Hepatocyte (in vitro differentiated cells): ENCODE data around the gene CEP68. TPM values are rescaled to one million over a fixed set of nuclear protein-coding genes. Genes with fewer than 3 reads are reported as not detected.
A peak's percentile ranks its signal among the peaks of the same experiment; 100 is the strongest.

Experiments
- DNase-seq: peaks from one replicate; pipeline ENCODE4 v3.0.0-alpha.2; 2016; ENCODE audit warnings: low spot score
- H2AFZ ChIP-seq: fragments of 200-600 bp; sonication (generic); 2 replicates; pipeline ENCODE4 v1.6.0; 2016; ENCODE audit warnings: antibody characterized with exemption, mild to moderate bottlenecking
- H3K27ac ChIP-seq: fragments of 200-600 bp; sonication (generic); 2 replicates; pipeline ENCODE4 v1.5.1; 2016; ENCODE audit warnings: mild to moderate bottlenecking
- H3K27me3 ChIP-seq: fragments of 200-600 bp; sonication (generic); 2 replicates; pipeline ENCODE4 v1.6.1; 2016
- H3K36me3 ChIP-seq: fragments of 200-600 bp; sonication (generic); replicated peaks from 2 replicates; pipeline ENCODE4 v1.5.1; 2016; ENCODE audit warnings: low read depth; ENCODE audit not compliant: insufficient read depth
- H3K4me1 ChIP-seq: fragments of 200-600 bp; sonication (generic); 2 replicates; pipeline ENCODE4 v1.5.1; 2016; ENCODE audit warnings: mild to moderate bottlenecking, moderate library complexity; ENCODE audit not compliant: insufficient read depth
- H3K4me2 ChIP-seq: fragments of 200-600 bp; sonication (generic); 2 replicates; pipeline ENCODE4 v1.6.0; 2016
- H3K4me3 ChIP-seq: fragments of 200-600 bp; sonication (generic); 2 replicates; pipeline ENCODE4 v1.5.1; 2016; ENCODE audit warnings: mild to moderate bottlenecking
- H3K79me2 ChIP-seq: fragments of 200-600 bp; sonication (generic); 2 replicates; pipeline ENCODE4 v1.6.0; 2017; ENCODE audit warnings: mild to moderate bottlenecking
- H3K9me2 ChIP-seq: fragments of 200-600 bp; sonication (generic); replicated peaks from 2 replicates; pipeline ENCODE4 v1.6.0; 2017; ENCODE audit warnings: mild to moderate bottlenecking; ENCODE audit not compliant: insufficient read depth
- H3K9me3 ChIP-seq: fragments of 200-600 bp; sonication (generic); 2 replicates; pipeline ENCODE4 v1.5.1; 2016; ENCODE audit warnings: low read depth, mild to moderate bottlenecking
- H4K20me1 ChIP-seq: fragments of 200-600 bp; sonication (generic); 2 replicates; pipeline ENCODE4 v1.6.0; 2016; ENCODE audit warnings: mild to moderate bottlenecking; ENCODE audit not compliant: insufficient read depth, poor library complexity, severe bottlenecking
- CTCF ChIP-seq: fragments of 200-600 bp; sonication (generic); IDR thresholded peaks from 2 replicates; pipeline ENCODE4 v1.5.1; 2016; ENCODE audit warnings: antibody characterized with exemption, mild to moderate bottlenecking; ENCODE audit not compliant: poor library complexity
- EZH2 ChIP-seq: fragments of 200-600 bp; sonication (generic); IDR thresholded peaks from 2 replicates; pipeline ENCODE4 v1.6.1; 2016; ENCODE audit warnings: antibody characterized with exemption, mild to moderate bottlenecking, borderline replicate concordance
- EZH2phosphoT487 ChIP-seq: fragments of 200-600 bp; sonication (generic); IDR thresholded peaks from one replicate; pipeline ENCODE4 v1.6.1; 2018; ENCODE audit warnings: antibody characterized with exemption, mild to moderate bottlenecking, low read depth, moderate library complexity; ENCODE audit not compliant: unreplicated experiment, severe bottlenecking
- WGBS: methylation state at CpG from one replicate; pipeline ENCODE4 v1.1.6; 2016; ENCODE audit warnings: low lambda C conversion rate; ENCODE audit errors: missing lambda C conversion rate; 5-methylcytosine and 5-hydroxymethylcytosine counted together
- polyA plus RNA-seq: library from polyadenylated mRNA; unstranded; fragments of >200 nt; fragmentation: Nextera tagmentation; extraction: Ambion mirVana; gene quantifications from 2 replicates; pipeline ENCODE4 v1.2.1, GENCODE V29; 2016
- total RNA-seq: library from RNA; depleted of rRNA; stranded (reverse); fragments of >200 nt; gene quantifications from 2 replicates; pipeline ENCODE4 v1.2.3, GENCODE V29; 2014

The CEP68 gene
- total and polyA plus RNA-seq, 2 experiments from 2014 or later: 8.2 to 9.4 TPM

- Histone ChIP-seq H4K20me1 (peaks cover 14% of the 10 kb centered on the region), H3K4me2 (no peak overlapping the region), H2AFZ (no peak overlapping the region), H3K79me2 (peaks cover 89% of the 10 kb centered on the region), H3K27ac (no peak overlapping the region), H3K4me3 (no peak overlapping the region), H3K4me1 (peaks cover 4% of the 10 kb centered on the region), H3K36me3 (no peaks in the 10 kb centered on the region), H3K9me3 (no peaks in the 10 kb centered on the region), H3K27me3 (no peaks in the 10 kb centered on the region), H3K9me2 (no peaks in the 10 kb centered on the region)
- no peak for TF ChIP-seq EZH2phosphoT487
- TF ChIP-seq CTCF: no peak
- no peak for TF ChIP-seq EZH2
- WGBS: 98% methylated on average over 8 of the region's 8 CpGs
- DNase-seq: no peak
Measured at GRCh38 chr2:65061910-65062339, 5.7 kb downstream of the CEP68 start.

GRCh38 chr2:65062843-65063825 is 6.9 kb downstream of the CEP68 start:
- 64% methylated on average over 13 of the region's 13 CpGs for WGBS

GRCh38 chr2:65064728-65065552 is 8.7 kb downstream of the CEP68 start:
- Histone ChIP-seq H3K36me3 (no peaks in the 10 kb centered on the region), H3K4me3 (no peak overlapping the region), H3K79me2 (peaks cover 85% of the 10 kb centered on the region), H3K27me3 (no peaks in the 10 kb centered on the region), H3K9me2 (no peaks in the 10 kb centered on the region), H3K4me1 (peaks cover 12% of the 10 kb centered on the region), H3K9me3 (no peaks in the 10 kb centered on the region), H3K27ac (peak overlapping the region; percentile 51), H3K4me2 (peak overlapping the region; percentile 44), H2AFZ (no peak overlapping the region), H4K20me1 (peaks cover 12% of the 10 kb centered on the region)
- peak; percentile 64 for DNase-seq
- TF ChIP-seq EZH2phosphoT487: no peak
- TF ChIP-seq CTCF: peak; percentile 55
- WGBS: 68% methylated on average over 14 of the region's 14 CpGs

More at GRCh38 chr2:65062843-65063825, 6.9 kb downstream of the CEP68 start:
- H3K9me2 ChIP-seq: no peaks in the 10 kb centered on the region
- DNase-seq: no peak
- H3K27me3 ChIP-seq: no peaks in the 10 kb centered on the region
- H3K9me3 ChIP-seq: no peaks in the 10 kb centered on the region
- peaks cover 4% of the 10 kb centered on the region for H3K4me1 ChIP-seq
- no peak overlapping the region for H3K27ac ChIP-seq
- no peak overlapping the region for H2AFZ ChIP-seq
- peaks cover 90% of the 10 kb centered on the region for H3K79me2 ChIP-seq
- TF ChIP-seq CTCF (no peak), EZH2 (no peak)
- no peak overlapping the region for H3K4me3 ChIP-seq
- peaks cover 14% of the 10 kb centered on the region for H4K20me1 ChIP-seq
- H3K4me2 ChIP-seq: no peak overlapping the region
- H3K36me3 ChIP-seq: no peaks in the 10 kb centered on the region
